ENCODE data around the gene RAB28.

The RAB28 gene

GRCh38 chr4:13484122-13484748, at the start of gene RAB28:
RAB28 (minus strand) TSS chr4:13484340.
- peak; percentile 95 for DNase-seq (ENCODE audit: low read depth)
- TF ChIP-seq CTCF (IDR thresholded peaks at IDR 0.05; ENCODE audit: insufficient read depth, low read depth, low read length, missing control alignments) = no peak
- H3K4me3 ChIP-seq (ENCODE audit: low read depth, low read length) = peak within 1 kb of the TSS; percentile 55

- DNase-seq (ENCODE audit: low read depth) = no peak
- no peak for TF ChIP-seq CTCF (IDR thresholded peaks at IDR 0.05; ENCODE audit: insufficient read depth, low read depth, low read length, missing control alignments)
- H3K4me3 ChIP-seq (ENCODE audit: low read depth, low read length) = no peak overlapping the region
Observed at GRCh38 chr4:13531625-13531998, 47.5 kb upstream of the RAB28 start.

- no peak for DNase-seq (ENCODE audit: low read depth)
- H3K4me3 ChIP-seq (ENCODE audit: low read depth, low read length) = no peak overlapping the region
- no peak for TF ChIP-seq CTCF (IDR thresholded peaks at IDR 0.05; ENCODE audit: insufficient read depth, low read depth, low read length, missing control alignments)
Observed at GRCh38 chr4:13530823-13531624, 46.9 kb upstream of the RAB28 start.

GRCh38 chr4:13529128-13529919, 45.2 kb upstream of the RAB28 start:
- H3K4me3 ChIP-seq (ENCODE audit: low read depth, low read length) = no peak overlapping the region
- DNase-seq (ENCODE audit: low read depth) = no peak
- TF ChIP-seq CTCF (IDR thresholded peaks at IDR 0.05; ENCODE audit: insufficient read depth, low read depth, low read length, missing control alignments) = no peak

GRCh38 chr4:13528821-13529127, 44.6 kb upstream of the RAB28 start:
- no peak for DNase-seq (ENCODE audit: low read depth)
- H3K4me3 ChIP-seq (ENCODE audit: low read depth, low read length) = no peak overlapping the region
- TF ChIP-seq CTCF (IDR thresholded peaks at IDR 0.05; ENCODE audit: insufficient read depth, low read depth, low read length, missing control alignments) = no peak

- DNase-seq (ENCODE audit: low read depth) = peak; percentile 80
- peak overlapping the region; percentile 28 for H3K4me3 ChIP-seq (ENCODE audit: low read depth, low read length)
- no peak for TF ChIP-seq CTCF (IDR thresholded peaks at IDR 0.05; ENCODE audit: insufficient read depth, low read depth, low read length, missing control alignments)
Observed at GRCh38 chr4:13527981-13528820, 44.1 kb upstream of the RAB28 start.
